AG04450 (cell line): ENCODE measurements around the gene MEG3. TPM values are rescaled to one million over a fixed set of nuclear protein-coding genes. Genes with fewer than 3 reads are reported as not detected.

Source experiments
- CTCF ChIA-PET: fragments of 300-600, 350-600 bp; formaldehyde crosslinking; extraction: SDS; loops from one replicate; lab custom pipeline; 2022; ENCODE audit warnings: antibody characterized with exemption, inconsistent platforms; lab: Charles Lee
- POLR2A ChIA-PET: fragments of 350-600 bp; formaldehyde crosslinking; extraction: SDS; loops from one replicate; lab custom pipeline; 2021; ENCODE audit warnings: antibody characterized with exemption, inconsistent platforms; lab: Yijun Ruan, JAX
- DNase-seq: peaks from one replicate; pipeline ENCODE4 v3.0.0-alpha.2; 2011; ENCODE audit warnings: low read depth, low spot score
- H3K27ac ChIP-seq: one replicate; pipeline ENCODE4 v1.5.1; 2012; ENCODE audit warnings: low read depth, low read length, control low read depth
- H3K27me3 ChIP-seq: one replicate; pipeline ENCODE4 v1.6.0; 2012; ENCODE audit warnings: low read length; ENCODE audit not compliant: control insufficient read depth, insufficient read depth
- H3K4me3 ChIP-seq: 2 replicates; pipeline ENCODE4 v1.5.1; 2011; ENCODE audit warnings: mild to moderate bottlenecking, low read depth, low read length, control low read depth
- H3K9me3 ChIP-seq: 2 replicates; pipeline ENCODE4 v1.5.1; 2012; ENCODE audit warnings: low read length; ENCODE audit not compliant: control insufficient read depth, insufficient read depth
- polyA plus RNA-seq: library from polyadenylated mRNA; depleted of rRNA; stranded (reverse); fragments of >200 nt; gene quantifications from 2 replicates; pipeline ENCODE4 v1.2.3, GENCODE V29; 2011
- TF ChIP-seq, protein P1 (sequence below): IDR thresholded peaks from 2 replicates; pipeline ENCODE4 v1.5.1; 2011; ENCODE audit warnings: low read depth, low read length, control low read depth, inconsistent platforms

MEG3 gene
- polyA plus RNA-seq, 1 experiment, result 310 TPM

DNA sequence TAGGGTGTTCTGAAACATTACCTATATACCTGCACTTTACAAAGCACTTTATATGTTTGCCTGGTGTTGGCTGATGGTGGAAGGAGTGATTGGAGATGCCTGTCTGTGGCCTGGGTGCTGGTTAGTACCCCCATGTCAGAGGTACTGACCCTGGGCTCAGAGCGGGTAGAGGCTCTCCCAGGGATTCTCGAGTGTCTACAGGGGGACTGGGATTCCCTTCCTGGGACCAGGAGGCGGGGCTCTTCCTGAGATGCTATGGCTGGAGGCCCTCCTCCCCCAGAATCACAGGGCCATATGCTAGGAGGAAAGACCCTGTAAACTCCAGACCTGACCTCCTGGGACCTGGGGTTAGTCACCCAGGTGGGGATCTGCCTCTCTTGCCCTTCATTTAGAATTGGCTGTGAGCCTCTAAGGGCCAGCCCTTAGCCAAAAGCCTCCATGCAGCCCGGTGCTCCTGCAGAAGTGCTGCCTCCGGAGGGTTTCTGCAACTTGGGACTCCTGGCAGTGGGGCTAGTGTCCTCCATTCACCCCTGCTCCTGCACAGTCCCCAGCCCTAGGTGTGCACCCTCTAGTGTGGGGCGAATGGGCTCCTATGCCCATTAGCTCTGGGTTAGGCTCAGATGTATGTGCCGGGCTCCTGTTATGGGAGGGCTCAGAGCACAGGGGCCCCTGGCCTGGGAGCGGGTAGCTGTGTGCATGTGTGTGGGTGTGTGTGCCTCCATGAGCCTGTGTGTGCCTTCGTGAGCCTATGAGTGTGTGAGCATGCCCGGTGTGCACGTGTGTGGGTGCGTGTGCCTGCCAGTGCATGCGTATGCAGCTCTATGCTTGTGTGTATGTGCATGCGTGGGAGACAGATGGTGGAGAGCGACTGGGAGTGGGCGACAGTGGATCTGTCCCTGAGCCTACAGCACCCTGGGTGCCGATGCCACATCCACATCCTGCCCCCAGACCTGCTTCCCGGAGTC is 41.0 kb downstream of the MEG3 start:
- Histone ChIP-seq H3K9me3 (no peaks in the 10 kb centered on the region), H3K27me3 (no peaks in the 10 kb centered on the region), H3K4me3 (no peak overlapping the region), H3K27ac (no peak overlapping the region)
- DNase-seq, result no peak
- TF ChIP-seq, protein P1, sequence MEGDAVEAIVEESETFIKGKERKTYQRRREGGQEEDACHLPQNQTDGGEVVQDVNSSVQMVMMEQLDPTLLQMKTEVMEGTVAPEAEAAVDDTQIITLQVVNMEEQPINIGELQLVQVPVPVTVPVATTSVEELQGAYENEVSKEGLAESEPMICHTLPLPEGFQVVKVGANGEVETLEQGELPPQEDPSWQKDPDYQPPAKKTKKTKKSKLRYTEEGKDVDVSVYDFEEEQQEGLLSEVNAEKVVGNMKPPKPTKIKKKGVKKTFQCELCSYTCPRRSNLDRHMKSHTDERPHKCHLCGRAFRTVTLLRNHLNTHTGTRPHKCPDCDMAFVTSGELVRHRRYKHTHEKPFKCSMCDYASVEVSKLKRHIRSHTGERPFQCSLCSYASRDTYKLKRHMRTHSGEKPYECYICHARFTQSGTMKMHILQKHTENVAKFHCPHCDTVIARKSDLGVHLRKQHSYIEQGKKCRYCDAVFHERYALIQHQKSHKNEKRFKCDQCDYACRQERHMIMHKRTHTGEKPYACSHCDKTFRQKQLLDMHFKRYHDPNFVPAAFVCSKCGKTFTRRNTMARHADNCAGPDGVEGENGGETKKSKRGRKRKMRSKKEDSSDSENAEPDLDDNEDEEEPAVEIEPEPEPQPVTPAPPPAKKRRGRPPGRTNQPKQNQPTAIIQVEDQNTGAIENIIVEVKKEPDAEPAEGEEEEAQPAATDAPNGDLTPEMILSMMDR, result no peak
- ChIA-PET POLR2A (no interaction called here), CTCF (no interaction called here)

- no peak overlapping the region for H3K4me3 ChIP-seq
- ChIA-PET POLR2A (no interaction called here), CTCF (no interaction called here)
- TF ChIP-seq, protein P1, result no peak
- no peaks in the 10 kb centered on the region for H3K9me3 ChIP-seq
- H3K27me3 ChIP-seq, result no peaks in the 10 kb centered on the region
- no peak for DNase-seq
- no peak overlapping the region for H3K27ac ChIP-seq
Observed at GRCh38 chr14:100867631-100868315, 41.9 kb downstream of the MEG3 start.

DNA sequence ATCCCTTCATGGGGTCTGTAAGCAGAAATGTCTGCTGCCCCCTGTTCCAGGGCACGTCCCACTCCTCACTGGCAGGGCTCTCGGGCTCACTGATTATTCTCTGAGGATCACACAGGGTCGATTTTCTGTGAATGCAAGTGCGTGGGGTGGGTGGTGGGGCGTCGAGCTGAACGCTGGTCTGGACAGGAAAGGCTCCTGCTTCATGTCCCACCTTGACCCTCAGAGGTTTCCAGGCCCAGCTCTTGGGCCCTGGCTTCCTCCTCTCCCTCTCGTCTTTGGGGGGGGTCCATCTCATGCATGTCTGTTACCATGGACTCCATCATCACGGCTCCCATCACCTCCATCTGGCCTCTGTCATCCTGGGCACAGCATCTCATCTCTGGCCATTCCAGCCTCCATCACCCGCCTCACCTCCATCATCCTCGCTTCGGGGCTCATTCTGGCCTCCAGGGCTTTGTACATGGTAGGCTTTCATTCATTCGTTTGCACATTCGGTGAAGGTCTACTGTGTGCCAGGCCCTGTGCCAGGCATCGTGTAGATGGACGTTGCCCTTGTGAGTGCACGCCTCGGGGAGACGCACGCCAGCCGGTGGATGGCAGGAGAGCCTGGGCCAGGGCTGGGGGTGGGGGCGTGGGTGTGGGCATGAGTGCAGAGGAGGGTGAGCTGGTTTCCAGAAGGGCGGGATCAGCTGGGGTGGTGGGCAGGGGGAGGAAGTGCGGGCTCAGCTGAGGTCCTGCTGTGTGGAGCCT is 42.9 kb downstream of the MEG3 start:
- no peak for DNase-seq
- CTCF ChIA-PET, result no interaction called here
- TF ChIP-seq, protein P1, result no peak
- Histone ChIP-seq H3K9me3 (no peaks in the 10 kb centered on the region), H3K27me3 (no peaks in the 10 kb centered on the region), H3K27ac (no peak overlapping the region), H3K4me3 (no peak overlapping the region)
- POLR2A ChIA-PET, result no interaction called here

DNA sequence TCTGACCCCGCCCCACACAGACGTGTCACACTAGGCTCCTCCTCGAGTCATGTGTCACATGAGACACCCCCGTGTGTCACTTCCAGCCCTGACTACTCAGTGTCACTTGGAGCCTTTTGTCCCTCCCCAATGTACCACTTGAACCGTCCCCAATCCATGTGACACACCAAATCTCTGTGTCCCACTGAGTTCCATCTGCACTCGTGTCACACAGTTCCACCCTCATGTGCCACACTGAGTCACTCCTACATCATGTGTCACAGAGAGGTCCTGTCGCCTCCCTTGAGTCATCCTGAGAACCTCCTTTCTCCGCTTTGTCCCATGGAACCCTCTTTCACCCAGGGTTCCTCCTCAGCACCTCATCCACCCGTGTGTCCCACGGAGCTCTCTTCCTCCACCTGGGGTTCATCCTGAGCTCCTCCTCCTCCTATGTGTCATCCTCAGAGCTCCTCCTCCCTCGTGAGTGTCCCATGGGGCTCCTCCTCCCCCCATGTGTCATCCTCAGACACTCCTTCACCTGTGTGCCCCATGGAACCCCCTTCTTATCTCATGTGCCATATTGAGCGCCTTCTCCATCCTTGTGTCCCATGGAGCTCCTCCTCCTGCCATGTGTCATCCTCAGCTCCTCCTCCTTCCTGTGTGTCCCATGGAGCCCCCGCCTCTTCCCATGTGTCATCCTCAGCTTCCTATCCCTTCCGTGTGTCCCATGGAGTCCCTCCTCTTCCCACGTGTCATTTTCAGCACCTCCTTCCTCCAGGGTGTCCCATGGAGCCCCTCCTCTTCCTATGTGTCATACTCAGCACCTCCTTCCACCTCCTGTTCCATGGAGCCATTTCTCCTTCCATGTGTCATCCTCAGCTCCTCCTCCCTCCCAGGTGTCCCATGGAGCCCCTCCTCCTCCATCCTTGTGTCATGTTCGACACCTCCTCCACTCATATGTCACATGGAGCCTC is 45.6 kb downstream of the MEG3 start:
- Histone ChIP-seq H3K27me3 (no peaks in the 10 kb centered on the region), H3K4me3 (no peak overlapping the region), H3K27ac (peak overlapping the region; percentile 2), H3K9me3 (peaks cover 8% of the 10 kb centered on the region; the same call in 1 of the 2 replicates)
- POLR2A ChIA-PET, result no interaction called here
- DNase-seq, result no peak
- TF ChIP-seq, protein P1, result no peak
- CTCF ChIA-PET, result interaction anchor here (0.6 kb wide), 1 partner anchor 163 kb away, joined by 3 read pairs; no protein-coding TSS in a partner anchor
